Gastrocnemius medialis (tissue), 4 donors: Measurements from ENCODE around the gene EPS8.

Experiments
- POLR2A ChIP-seq, 2 donors: fragments of 450-650 bp; IDR thresholded peaks; one replicate each; pipeline ENCODE4 v1.6.1; 2017; ENCODE audit warnings: antibody characterized with exemption in 2 of 2, mild to moderate bottlenecking in 2 of 2, moderate library complexity in 2 of 2
- TF ChIP-seq, protein P1 (sequence below), 5 experiments: fragments of 450-650 bp in 3 of 5; fragments of 200-600 bp in 2 of 5; sonication (generic) in 2 of 5; IDR thresholded peaks in 4 of 5; conservative IDR thresholded peaks in 1 of 5; 1 replicate in 4 of 5; 2 replicates in 1 of 5; pipeline ENCODE4 v1.5.1; 2016 to 2019; ENCODE audit warnings: antibody characterized with exemption in 5 of 5, mild to moderate bottlenecking in 3 of 5, moderate library complexity in 3 of 5

DNA sequence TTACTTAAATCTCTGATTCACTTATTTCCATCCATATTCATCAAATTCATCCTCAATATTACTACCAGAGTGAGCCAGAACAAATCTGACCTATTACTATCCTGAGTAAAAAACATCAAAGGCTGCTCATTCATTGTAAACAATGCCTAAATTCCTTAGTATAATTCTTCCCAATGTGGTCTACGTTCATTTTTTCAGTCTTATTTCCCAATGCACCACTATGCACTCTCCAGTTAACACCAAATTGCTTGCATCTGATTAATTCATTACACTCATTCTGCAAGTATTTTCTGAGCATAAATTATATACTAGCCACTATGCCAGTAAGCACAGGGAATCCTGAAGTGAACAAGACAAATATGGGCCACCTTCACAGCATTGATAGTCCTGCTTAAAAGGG, 110.0 kb downstream of the EPS8 start:
- TF ChIP-seq, protein P1, sequence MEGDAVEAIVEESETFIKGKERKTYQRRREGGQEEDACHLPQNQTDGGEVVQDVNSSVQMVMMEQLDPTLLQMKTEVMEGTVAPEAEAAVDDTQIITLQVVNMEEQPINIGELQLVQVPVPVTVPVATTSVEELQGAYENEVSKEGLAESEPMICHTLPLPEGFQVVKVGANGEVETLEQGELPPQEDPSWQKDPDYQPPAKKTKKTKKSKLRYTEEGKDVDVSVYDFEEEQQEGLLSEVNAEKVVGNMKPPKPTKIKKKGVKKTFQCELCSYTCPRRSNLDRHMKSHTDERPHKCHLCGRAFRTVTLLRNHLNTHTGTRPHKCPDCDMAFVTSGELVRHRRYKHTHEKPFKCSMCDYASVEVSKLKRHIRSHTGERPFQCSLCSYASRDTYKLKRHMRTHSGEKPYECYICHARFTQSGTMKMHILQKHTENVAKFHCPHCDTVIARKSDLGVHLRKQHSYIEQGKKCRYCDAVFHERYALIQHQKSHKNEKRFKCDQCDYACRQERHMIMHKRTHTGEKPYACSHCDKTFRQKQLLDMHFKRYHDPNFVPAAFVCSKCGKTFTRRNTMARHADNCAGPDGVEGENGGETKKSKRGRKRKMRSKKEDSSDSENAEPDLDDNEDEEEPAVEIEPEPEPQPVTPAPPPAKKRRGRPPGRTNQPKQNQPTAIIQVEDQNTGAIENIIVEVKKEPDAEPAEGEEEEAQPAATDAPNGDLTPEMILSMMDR (IDR thresholded peaks at IDR 0.05 in 4 of 5, conservative IDR thresholded peaks at IDR 0.05 in 1 of 5) = no peak
- TF ChIP-seq POLR2A (IDR thresholded peaks at IDR 0.05) = no peak
